HT-29 (cell line): Measurements from ENCODE around the gene DBET. TPM values are rescaled to one million over a fixed set of nuclear protein-coding genes. Genes with fewer than 3 reads are reported as not detected.
"Not testable (repeated sequence)": the region's sequence is repeated elsewhere in the genome, so short reads cannot be mapped to it uniquely, and the experiment has no call there.

ENCODE experiments used
- DNase-seq: peaks from one replicate; pipeline ENCODE4 v3.0.0-alpha.2; 2015; ENCODE audit warnings: low spot score
- total RNA-seq: library from RNA; depleted of rRNA; stranded (reverse); fragments of >200 nt; shearing (Covaris generic); gene quantifications from 2 replicates; pipeline ENCODE4 v1.2.3, GENCODE V29; 2014

Gene DBET
- total RNA-seq, 1 experiment from 2014 or later, result not detected

GRCh38 chr4:190049378-190050239, 14.7 kb upstream of the DBET start:
- not testable (repeated sequence) for DNase-seq

GRCh38 chr4:190058997-190059396, 5.3 kb upstream of the DBET start:
- not testable (repeated sequence) for DNase-seq

- not testable (repeated sequence) for DNase-seq
Observed at GRCh38 chr4:190064805-190065204, 503 bp downstream of the DBET start.

GRCh38 chr4:190068351-190068750, 4.0 kb downstream of the DBET start:
- not testable (repeated sequence) for DNase-seq

- DNase-seq, result not testable (repeated sequence)
Observed at GRCh38 chr4:190093052-190093451, 28.8 kb downstream of the DBET start.

- DNase-seq, result not testable (repeated sequence)
Observed at GRCh38 chr4:190094031-190094430, 29.7 kb downstream of the DBET start.

GRCh38 chr4:190095335-190095734, 31.0 kb downstream of the DBET start:
- not testable (repeated sequence) for DNase-seq

GRCh38 chr4:190099605-190100004, 35.3 kb downstream of the DBET start:
- DNase-seq, result not testable (repeated sequence)

- DNase-seq, result not testable (repeated sequence)
Observed at GRCh38 chr4:190101525-190101924, 37.2 kb downstream of the DBET start.

- not testable (repeated sequence) for DNase-seq
Observed at GRCh38 chr4:190106191-190106590, 41.9 kb downstream of the DBET start.

- DNase-seq, result not testable (repeated sequence)
Observed at GRCh38 chr4:190106611-190107480, 42.5 kb downstream of the DBET start.

- not testable (repeated sequence) for DNase-seq
Observed at GRCh38 chr4:190107766-190108485, 43.6 kb downstream of the DBET start.

- not testable (repeated sequence) for DNase-seq
Observed at GRCh38 chr4:190108756-190109155, 44.5 kb downstream of the DBET start.

GRCh38 chr4:190109390-190110011, 45.2 kb downstream of the DBET start:
- not testable (repeated sequence) for DNase-seq

- DNase-seq, result not testable (repeated sequence)
Observed at GRCh38 chr4:190110033-190110432, 45.7 kb downstream of the DBET start.

GRCh38 chr4:190110570-190111295, 46.4 kb downstream of the DBET start:
- not testable (repeated sequence) for DNase-seq

GRCh38 chr4:190112879-190113278, 48.6 kb downstream of the DBET start:
- not testable (repeated sequence) for DNase-seq

- DNase-seq, result not testable (repeated sequence)
Observed at GRCh38 chr4:190114991-190115390, 50.7 kb downstream of the DBET start.
